K562 (cell line): Measurements from ENCODE around the gene DSG3. TPM values are rescaled to one million over a fixed set of nuclear protein-coding genes. Genes with fewer than 3 reads are reported as not detected.

ENCODE experiments used
- ATAC-seq: fragments of 200-7000 bp; cut with Tn5 transposase; 3 replicates; pipeline ENCODE4 v1.9.1; 2020; ENCODE audit warnings: moderate library complexity
- BruUV-seq: library from RNA; stranded (reverse); fragments of 400-500 nt; replicated peaks from 2 replicates; lab custom pipeline; 2021; lab: Mats Ljungman, UMichigan
- CTCF ChIA-PET: fragments of 300-600 bp; formaldehyde crosslinking; extraction: SDS; loops from one replicate; lab custom pipeline; 2021; ENCODE audit warnings: low intra/inter-chr PET ratio; lab: Yijun Ruan, JAX
- POLR2A ChIA-PET: fragments of 300-600, 350-650 bp; sonication (Branson Sonifier 250); formaldehyde crosslinking; extraction: SDS; loops from one replicate; lab custom pipeline; 2021; ENCODE audit warnings: antibody characterized with exemption, inconsistent platforms; lab: Yijun Ruan, JAX
- DNase-seq, 4 experiments: peaks; one replicate each; pipeline versions ENCODE4 v3.0.0 to v3.0.0-alpha.2; 2011 to 2018; ENCODE audit warnings: low spot score in 3 of 4, mixed read lengths in 3 of 4; ENCODE audit errors: extremely low read depth in 1 of 4
- FAIRE-seq: peaks from 2 replicates; lab custom pipeline; 2011; peaks lifted over from hg19 to GRCh38; lab: Jason Lieb, UNC
- H2AFZ ChIP-seq: 2 replicates; pipeline ENCODE4 v1.6.0; 2011; ENCODE audit warnings: low read depth, low read length, control low read depth, inconsistent platforms
- H3K27ac ChIP-seq: fragments of 200-600 bp; 3 replicates; pipeline ENCODE4 v1.8.0; 2011; ENCODE audit warnings: low read depth, mild to moderate bottlenecking, control low read depth, inconsistent platforms, low read length, moderate library complexity, mixed read lengths; ENCODE audit errors: extremely low read depth
- H3K27me3 ChIP-seq, 2 experiments: fragments of 300-600 bp in 1 of 2; 2 replicates in 1 of 2; 3 replicates in 1 of 2; pipeline versions ENCODE4 v1.6.0 to v1.8.0; 2011; ENCODE audit warnings: inconsistent platforms in 2 of 2, low read length in 2 of 2, mild to moderate bottlenecking in 1 of 2, mixed read lengths in 1 of 2, moderate library complexity in 1 of 2; ENCODE audit not compliant: control insufficient read depth in 2 of 2, insufficient read depth in 2 of 2
- H3K36me3 ChIP-seq: fragments of 300-600 bp; 3 replicates; pipeline ENCODE4 v1.8.0; 2011; ENCODE audit warnings: mild to moderate bottlenecking, low read length, inconsistent platforms; ENCODE audit not compliant: control insufficient read depth, insufficient read depth
- H3K4me1 ChIP-seq, 2 experiments: fragments of 200-600 bp in 1 of 2; replicated peaks in 1 of 2; 2 replicates in 1 of 2; 3 replicates in 1 of 2; pipeline versions ENCODE4 v1.5.1 to v1.8.0; 2011; ENCODE audit warnings: inconsistent platforms in 2 of 2, low read length in 2 of 2, mild to moderate bottlenecking in 1 of 2, mixed read lengths in 1 of 2, moderate library complexity in 1 of 2; ENCODE audit not compliant: control insufficient read depth in 2 of 2, insufficient read depth in 2 of 2
- H3K4me2 ChIP-seq: 2 replicates; pipeline ENCODE4 v1.6.1; 2011; ENCODE audit warnings: low read length, control low read depth, inconsistent platforms, mixed read lengths; ENCODE audit not compliant: insufficient read depth
- H3K4me3 ChIP-seq: fragments of 200-600 bp; sonication (generic), shearing (Covaris generic); 2 replicates; pipeline ENCODE4 v1.5.1; 2016; ENCODE audit warnings: control low read depth, inconsistent platforms
- H3K79me2 ChIP-seq: fragments of 200-600 bp; 3 replicates; pipeline ENCODE4 v1.8.0; 2011; ENCODE audit warnings: low read length, inconsistent platforms; ENCODE audit not compliant: control insufficient read depth, insufficient read depth
- H3K9ac ChIP-seq, 2 experiments: 2 replicates each; pipeline versions ENCODE4 v1.6.0 to v1.6.1; 2011; ENCODE audit warnings: low read depth in 2 of 2, low read length in 2 of 2, control low read depth in 1 of 2, inconsistent platforms in 1 of 2, mild to moderate bottlenecking in 1 of 2, mixed read lengths in 1 of 2; ENCODE audit not compliant: insufficient read depth in 1 of 2
- H3K9me1 ChIP-seq: one replicate; pipeline ENCODE4 v1.6.0; 2011; ENCODE audit warnings: inconsistent platforms, mild to moderate bottlenecking, low read length, moderate library complexity; ENCODE audit not compliant: control insufficient read depth, insufficient read depth
- H3K9me3 ChIP-seq: replicated peaks from 2 replicates; pipeline ENCODE4 v1.5.1; 2011; ENCODE audit warnings: low read depth, low read length, inconsistent platforms; ENCODE audit not compliant: control insufficient read depth, insufficient read depth
- H4K20me1 ChIP-seq: replicated peaks from 2 replicates; pipeline ENCODE4 v1.6.1; 2011; ENCODE audit warnings: low read length, inconsistent platforms, mixed read lengths; ENCODE audit not compliant: control insufficient read depth, insufficient read depth
- CEBPG ChIP-seq, 3 experiments: fragments of 200-800 bp in 1 of 3; sonication (Bioruptor generic) in 1 of 3; sonication (generic) in 1 of 3; formaldehyde crosslinking in 1 of 3; IDR thresholded peaks in 2 of 3; conservative IDR thresholded peaks in 1 of 3; 2 replicates each; pipeline versions ENCODE4 v1.6.1 to v1.8.0; 2016 to 2022; ENCODE audit warnings: missing compliant biosample characterization in 2 of 3, missing genetic modification characterization in 2 of 3, mild to moderate bottlenecking in 1 of 3, missing genetic modification reagents in 1 of 3
- HDAC1 ChIP-seq, 2 experiments: fragments of 450-650 bp; IDR thresholded peaks; 2 replicates each; pipeline ENCODE4 v1.6.1; 2016 to 2017; ENCODE audit warnings: inconsistent platforms in 1 of 2, mild to moderate bottlenecking in 1 of 2, moderate library complexity in 1 of 2
- KDM5B ChIP-seq: fragments of 200-600 bp; sonication (generic); IDR thresholded peaks from 2 replicates; pipeline ENCODE4 v1.6.1; 2012; ENCODE audit warnings: low read depth, mild to moderate bottlenecking, moderate library complexity, low read length, control low read depth, inconsistent platforms; ENCODE audit not compliant: insufficient replicate concordance
- NFXL1 ChIP-seq: fragments of 450-650 bp; formaldehyde crosslinking; IDR thresholded peaks from 2 replicates; pipeline ENCODE4 v1.4.0; 2021; ENCODE audit warnings: mild to moderate bottlenecking
- ZNF717 ChIP-seq: fragments of 250-450 bp; sonication (Bioruptor Pico); IDR thresholded peaks from 2 replicates; pipeline ENCODE4 v1.5.0; 2021
- WGBS: fragments of 100-300 bp; shearing (Covaris generic); methylation state at CpG from one replicate; pipeline ENCODE4 v1.1.6; 2016; ENCODE audit warnings: low coverage, mixed read lengths; ENCODE audit not compliant: insufficient coverage; ENCODE audit errors: missing lambda C conversion rate; 5-methylcytosine and 5-hydroxymethylcytosine counted together
- in situ Hi-C: fragments of 300-500 bp; cut with MboI; formaldehyde crosslinking; loops from 4 replicates; pipeline ENCODE4 v1.15.0; 2018; ENCODE audit warnings: inconsistent platforms, mixed read lengths
- intact Hi-C: fragments of 100-400 bp; cut with micrococcal nuclease; formaldehyde crosslinking; loops from 2 replicates; pipeline ENCODE4 v1.14.2; 2022
- polyA plus RNA-seq, 8 experiments: library from polyadenylated mRNA; depleted of rRNA in 4 of 8; stranded (reverse) in 5 of 8; unstranded in 3 of 8; fragments of >200 nt; fragmentation: Nextera tagmentation in 2 of 8; fragmentation: Illumina TruSeq in 1 of 8; extraction: Ambion mirVana in 2 of 8; extraction: Trizol in 1 of 8; gene quantifications; 2 replicates each; pipeline versions ENCODE4 v1.2.1 to v1.2.3, GENCODE V29; 2011 to 2014; ENCODE audit warnings: inconsistent platforms in 1 of 8, missing spikeins in 1 of 8
- total RNA-seq, 7 experiments: library from RNA; depleted of rRNA in 6 of 7; stranded (reverse); fragments of >200 nt in 6 of 7; fragmentation: Illumina TruSeq in 2 of 7; extraction: Trizol in 2 of 7; gene quantifications; 2 replicates each; pipeline versions ENCODE4 v1.2.1 to v1.2.3, GENCODE V29; 2011 to 2021; ENCODE audit warnings: low replicate concordance in 1 of 7
- TF ChIP-seq, protein P1 (sequence below): sonication (generic); formaldehyde crosslinking; IDR thresholded peaks from 2 replicates; pipeline ENCODE4 v1.8.1; 2023; ENCODE audit warnings: mild to moderate bottlenecking, missing genetic modification reagents, moderate library complexity
- TF ChIP-seq, protein P2 (sequence below), 2 experiments: fragments of 450-650 bp; IDR thresholded peaks; 2 replicates each; pipeline ENCODE4 v1.6.1; 2018; ENCODE audit warnings: mild to moderate bottlenecking in 2 of 2, low read depth in 1 of 2; ENCODE audit not compliant: partially characterized antibody in 2 of 2
- TF ChIP-seq, protein P3 (sequence below), 2 experiments: fragments of 450-650 bp in 1 of 2; sonication (generic) in 1 of 2; formaldehyde crosslinking; conservative IDR thresholded peaks; 2 replicates each; pipeline versions ENCODE4 v1.4.0 to v1.8.1; 2020 to 2022; ENCODE audit warnings: mild to moderate bottlenecking in 1 of 2, missing genetic modification reagents in 1 of 2

Gene DSG3
- total and polyA plus RNA-seq, 9 of the 15 experiments (the other 6 are each of a cell fraction or from before 2014, with no cell fraction given): 0.04 to 0.18 (median 0.07) TPM; not detected in 1

DNA sequence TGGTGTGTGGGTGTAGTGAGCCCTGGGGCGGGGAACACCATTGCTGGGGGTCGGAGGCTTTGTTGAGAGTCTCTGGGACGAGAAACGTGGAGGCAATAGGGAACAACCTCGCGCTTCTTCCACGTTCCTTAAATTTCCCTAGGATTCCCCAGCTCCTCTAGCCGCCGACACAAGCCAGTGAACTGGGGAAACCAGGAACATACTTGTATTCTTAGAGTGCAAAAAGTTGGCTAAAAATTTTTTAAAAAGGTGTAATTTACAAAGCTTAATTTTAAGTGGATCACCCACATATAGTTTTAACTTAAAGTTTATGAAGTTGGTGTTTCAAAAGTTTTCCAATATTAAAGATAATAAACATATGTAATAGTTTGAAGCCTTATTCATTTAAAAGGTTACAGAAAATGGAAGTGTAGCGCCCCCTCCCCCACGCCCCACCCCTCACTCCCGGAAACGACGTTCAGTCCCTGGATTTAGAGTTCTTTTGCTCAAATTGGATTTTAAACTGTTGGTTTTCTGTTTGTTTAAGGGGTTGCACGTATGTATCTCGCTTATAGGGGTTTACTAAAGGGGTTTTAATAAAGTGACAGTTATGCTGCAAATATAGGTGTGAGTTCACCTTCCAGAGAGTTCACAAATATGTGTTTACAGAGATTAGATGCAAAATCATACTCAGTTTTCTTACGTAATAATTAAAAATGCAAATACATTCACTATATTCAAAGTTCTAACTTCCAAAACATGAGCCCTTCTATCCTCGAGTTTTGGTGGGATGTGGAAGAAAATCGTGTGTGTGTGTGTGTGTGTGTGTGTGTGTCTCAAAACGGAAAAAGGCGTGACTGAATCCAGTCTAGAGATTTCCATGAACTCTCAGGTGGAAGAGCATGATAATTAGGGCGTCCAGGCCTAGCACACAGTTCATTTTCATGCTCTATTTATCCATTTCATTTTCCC, 51.3 kb downstream of the DSG3 start:
- ChIA-PET CTCF (interaction anchor here (0.5 kb wide), 1 partner anchor 247 kb away, joined by 3 read pairs; no protein-coding TSS in a partner anchor), POLR2A (interaction anchor here (1.4 kb wide), 1 partner anchor 35 kb away, joined by 3 read pairs; no protein-coding TSS in a partner anchor)
- no peaks in the 10 kb centered on the region for H3K27me3 ChIP-seq
- H3K9me3 ChIP-seq: 0 out of 2 replicates have a peak, but pooled peaks cover 2% of the 10 kb centered on the region
- no peaks in the 10 kb centered on the region for H4K20me1 ChIP-seq
- TSS peak; percentile 59 for BruUV-seq
- 2% methylated on average over 22 of the region's 22 CpGs for WGBS
- peak overlapping the region; percentile 80 to 100 for H3K9ac ChIP-seq
- peak overlapping the region; percentile 79 for H3K4me2 ChIP-seq
- in situ Hi-C loops: no loop called here
- no peaks in the 10 kb centered on the region for H3K9me1 ChIP-seq
- peaks cover 10 to 13% of the 10 kb centered on the region in 2 experiments; a peak in 4 of 5 replicates for H3K4me1 ChIP-seq
- H3K79me2 ChIP-seq: peaks cover 49% of the 10 kb centered on the region
- peak in 3 of 4 experiments; percentile 29 to 60 (median 48) for DNase-seq
- peak; percentile 48 for ATAC-seq
- peak overlapping the region; percentile 80 for H3K27ac ChIP-seq
- H3K36me3 ChIP-seq: peaks cover 6% of the 10 kb centered on the region; the same call in 1 of the 3 replicates
- peak overlapping the region; percentile 90 for H2AFZ ChIP-seq
- FAIRE-seq: peak; percentile 6
- H3K4me3 ChIP-seq: peak overlapping the region; percentile 87
- intact Hi-C loops: loop anchor here (2.0 kb wide), 1 partner anchor 398 kb away; no protein-coding TSS in a partner anchor
- TF ChIP-seq HDAC1 (IDR thresholded peaks at IDR 0.05): 0 out of 4 replicates have a peak, but pooled peaks of 1 of the 2 experiments have one; percentile 42
- TF ChIP-seq ZNF717 (CRISPR knock-in tag): no peak
- TF ChIP-seq NFXL1 (CRISPR knock-in tag): no peak
- TF ChIP-seq CEBPG (CRISPR knock-in tag; IDR thresholded peaks at IDR 0.05): no peak
- peak; percentile 36 to 43; a peak in 3 of 4 replicates for TF ChIP-seq CEBPG (tag; conservative IDR thresholded peaks at IDR 0.05 in 1 of 2, IDR thresholded peaks at IDR 0.05 in 1 of 2)
- TF ChIP-seq, protein P1, sequence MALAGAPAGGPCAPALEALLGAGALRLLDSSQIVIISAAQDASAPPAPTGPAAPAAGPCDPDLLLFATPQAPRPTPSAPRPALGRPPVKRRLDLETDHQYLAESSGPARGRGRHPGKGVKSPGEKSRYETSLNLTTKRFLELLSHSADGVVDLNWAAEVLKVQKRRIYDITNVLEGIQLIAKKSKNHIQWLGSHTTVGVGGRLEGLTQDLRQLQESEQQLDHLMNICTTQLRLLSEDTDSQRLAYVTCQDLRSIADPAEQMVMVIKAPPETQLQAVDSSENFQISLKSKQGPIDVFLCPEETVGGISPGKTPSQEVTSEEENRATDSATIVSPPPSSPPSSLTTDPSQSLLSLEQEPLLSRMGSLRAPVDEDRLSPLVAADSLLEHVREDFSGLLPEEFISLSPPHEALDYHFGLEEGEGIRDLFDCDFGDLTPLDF (CRISPR knock-in tag): no peak
- TF ChIP-seq, protein P2, sequence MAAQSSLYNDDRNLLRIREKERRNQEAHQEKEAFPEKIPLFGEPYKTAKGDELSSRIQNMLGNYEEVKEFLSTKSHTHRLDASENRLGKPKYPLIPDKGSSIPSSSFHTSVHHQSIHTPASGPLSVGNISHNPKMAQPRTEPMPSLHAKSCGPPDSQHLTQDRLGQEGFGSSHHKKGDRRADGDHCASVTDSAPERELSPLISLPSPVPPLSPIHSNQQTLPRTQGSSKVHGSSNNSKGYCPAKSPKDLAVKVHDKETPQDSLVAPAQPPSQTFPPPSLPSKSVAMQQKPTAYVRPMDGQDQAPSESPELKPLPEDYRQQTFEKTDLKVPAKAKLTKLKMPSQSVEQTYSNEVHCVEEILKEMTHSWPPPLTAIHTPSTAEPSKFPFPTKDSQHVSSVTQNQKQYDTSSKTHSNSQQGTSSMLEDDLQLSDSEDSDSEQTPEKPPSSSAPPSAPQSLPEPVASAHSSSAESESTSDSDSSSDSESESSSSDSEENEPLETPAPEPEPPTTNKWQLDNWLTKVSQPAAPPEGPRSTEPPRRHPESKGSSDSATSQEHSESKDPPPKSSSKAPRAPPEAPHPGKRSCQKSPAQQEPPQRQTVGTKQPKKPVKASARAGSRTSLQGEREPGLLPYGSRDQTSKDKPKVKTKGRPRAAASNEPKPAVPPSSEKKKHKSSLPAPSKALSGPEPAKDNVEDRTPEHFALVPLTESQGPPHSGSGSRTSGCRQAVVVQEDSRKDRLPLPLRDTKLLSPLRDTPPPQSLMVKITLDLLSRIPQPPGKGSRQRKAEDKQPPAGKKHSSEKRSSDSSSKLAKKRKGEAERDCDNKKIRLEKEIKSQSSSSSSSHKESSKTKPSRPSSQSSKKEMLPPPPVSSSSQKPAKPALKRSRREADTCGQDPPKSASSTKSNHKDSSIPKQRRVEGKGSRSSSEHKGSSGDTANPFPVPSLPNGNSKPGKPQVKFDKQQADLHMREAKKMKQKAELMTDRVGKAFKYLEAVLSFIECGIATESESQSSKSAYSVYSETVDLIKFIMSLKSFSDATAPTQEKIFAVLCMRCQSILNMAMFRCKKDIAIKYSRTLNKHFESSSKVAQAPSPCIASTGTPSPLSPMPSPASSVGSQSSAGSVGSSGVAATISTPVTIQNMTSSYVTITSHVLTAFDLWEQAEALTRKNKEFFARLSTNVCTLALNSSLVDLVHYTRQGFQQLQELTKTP (IDR thresholded peaks at IDR 0.05; ENCODE audit: low read depth in 1 of 2, partially characterized antibody in 2 of 2): peak in 1 of 2 experiments; percentile 30
- TF ChIP-seq KDM5B: peak; percentile 0
- TF ChIP-seq, protein P3, sequence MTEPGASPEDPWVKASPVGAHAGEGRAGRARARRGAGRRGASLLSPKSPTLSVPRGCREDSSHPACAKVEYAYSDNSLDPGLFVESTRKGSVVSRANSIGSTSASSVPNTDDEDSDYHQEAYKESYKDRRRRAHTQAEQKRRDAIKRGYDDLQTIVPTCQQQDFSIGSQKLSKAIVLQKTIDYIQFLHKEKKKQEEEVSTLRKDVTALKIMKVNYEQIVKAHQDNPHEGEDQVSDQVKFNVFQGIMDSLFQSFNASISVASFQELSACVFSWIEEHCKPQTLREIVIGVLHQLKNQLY (CRISPR knock-in tag; conservative IDR thresholded peaks at IDR 0.05): no peak
